ENCODE data around the gene SLC35D3.
"Not testable (repeated sequence)": the region's sequence is repeated elsewhere in the genome, so short reads cannot be mapped to it uniquely, and the experiment has no call there.

Gene SLC35D3, protein sequence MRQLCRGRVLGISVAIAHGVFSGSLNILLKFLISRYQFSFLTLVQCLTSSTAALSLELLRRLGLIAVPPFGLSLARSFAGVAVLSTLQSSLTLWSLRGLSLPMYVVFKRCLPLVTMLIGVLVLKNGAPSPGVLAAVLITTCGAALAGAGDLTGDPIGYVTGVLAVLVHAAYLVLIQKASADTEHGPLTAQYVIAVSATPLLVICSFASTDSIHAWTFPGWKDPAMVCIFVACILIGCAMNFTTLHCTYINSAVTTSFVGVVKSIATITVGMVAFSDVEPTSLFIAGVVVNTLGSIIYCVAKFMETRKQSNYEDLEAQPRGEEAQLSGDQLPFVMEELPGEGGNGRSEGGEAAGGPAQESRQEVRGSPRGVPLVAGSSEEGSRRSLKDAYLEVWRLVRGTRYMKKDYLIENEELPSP

DNA sequence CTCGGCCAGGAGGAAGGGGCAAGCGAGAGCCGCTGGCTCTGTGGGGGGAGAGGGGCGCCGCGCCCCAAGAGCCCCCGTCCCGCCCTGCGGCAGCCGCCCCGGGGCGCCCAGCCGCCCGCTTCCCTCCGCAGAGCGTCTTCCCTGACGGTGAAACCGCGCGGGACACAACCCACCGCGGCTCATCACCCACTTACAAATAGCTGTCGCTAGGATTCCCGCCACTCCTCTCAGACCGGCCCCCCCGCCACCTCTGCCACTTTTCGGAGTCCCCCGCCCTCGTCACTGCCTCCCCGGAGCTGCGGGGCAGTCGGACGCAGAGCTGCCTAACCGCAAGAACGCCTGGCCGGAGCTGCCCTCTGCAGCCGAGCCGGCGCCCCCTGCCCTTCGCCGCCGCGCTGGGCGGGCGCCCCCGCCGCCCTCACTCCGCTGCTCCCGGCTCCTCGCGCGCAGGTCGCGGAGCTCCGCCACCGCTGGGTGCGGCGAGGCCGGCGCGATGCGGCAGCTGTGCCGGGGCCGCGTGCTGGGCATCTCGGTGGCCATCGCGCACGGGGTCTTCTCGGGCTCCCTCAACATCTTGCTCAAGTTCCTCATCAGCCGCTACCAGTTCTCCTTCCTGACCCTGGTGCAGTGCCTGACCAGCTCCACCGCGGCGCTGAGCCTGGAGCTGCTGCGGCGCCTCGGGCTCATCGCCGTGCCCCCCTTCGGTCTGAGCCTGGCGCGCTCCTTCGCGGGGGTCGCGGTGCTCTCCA lies at the start of gene SLC35D3:
SLC35D3 (plus strand) TSS at position 366 of the 749 bp plus-strand sequence; CDS start at position 494, 128 bp downstream.
- FAIRE-seq (no peak), DNase-seq (ENCODE audit: insufficient read length, low spot score) (peak; percentile 42)

DNA sequence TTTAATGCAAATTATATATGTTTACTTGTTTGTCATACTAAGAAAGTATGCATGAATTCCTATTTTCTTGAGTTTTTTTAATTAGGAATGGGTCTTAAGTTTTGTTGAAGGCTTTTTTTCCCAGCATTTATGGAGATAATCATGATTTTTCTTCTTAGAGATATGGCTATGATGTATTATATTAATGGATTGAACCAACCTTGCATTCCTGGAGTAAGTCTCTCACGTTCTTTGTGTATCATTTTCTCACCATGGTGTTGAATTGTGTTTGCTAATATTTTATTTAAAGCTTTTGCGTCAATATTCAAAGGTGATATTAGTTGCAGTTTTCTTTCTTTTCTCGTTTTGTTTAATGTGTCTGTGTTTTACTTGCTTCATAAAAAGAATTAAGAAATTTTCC lies 48.4 kb upstream of the SLC35D3 start:
- DNase-seq (ENCODE audit: insufficient read length, low spot score) (no peak), FAIRE-seq (no peak)

GRCh38 chr6:136876469-136876868 lies 45.6 kb upstream of the SLC35D3 start:
- not testable (repeated sequence) for FAIRE-seq; DNase-seq (ENCODE audit: insufficient read length, low spot score)

- FAIRE-seq (no peak), DNase-seq (ENCODE audit: insufficient read length, low spot score) (no peak)
Measured at GRCh38 chr6:136880748-136881460, 41.2 kb upstream of the SLC35D3 start.

- DNase-seq (ENCODE audit: insufficient read length, low spot score) = no peak
Measured at GRCh38 chr6:136886091-136886490, 36.0 kb upstream of the SLC35D3 start.

GRCh38 chr6:136887953-136888352 lies 34.1 kb upstream of the SLC35D3 start:
- no peak for FAIRE-seq
- no peak for DNase-seq (ENCODE audit: insufficient read length, low spot score)

More at GRCh38 chr6:136886091-136886490, 36.0 kb upstream of the SLC35D3 start:
- FAIRE-seq = no peak

GRCh38 chr6:136889271-136890193 lies 32.6 kb upstream of the SLC35D3 start:
- peak; percentile 80 for FAIRE-seq
- DNase-seq (ENCODE audit: insufficient read length, low spot score) = no peak

- DNase-seq (ENCODE audit: insufficient read length, low spot score) = no peak
- FAIRE-seq = no peak
Measured at GRCh38 chr6:136890194-136890839, 31.8 kb upstream of the SLC35D3 start.

DNA sequence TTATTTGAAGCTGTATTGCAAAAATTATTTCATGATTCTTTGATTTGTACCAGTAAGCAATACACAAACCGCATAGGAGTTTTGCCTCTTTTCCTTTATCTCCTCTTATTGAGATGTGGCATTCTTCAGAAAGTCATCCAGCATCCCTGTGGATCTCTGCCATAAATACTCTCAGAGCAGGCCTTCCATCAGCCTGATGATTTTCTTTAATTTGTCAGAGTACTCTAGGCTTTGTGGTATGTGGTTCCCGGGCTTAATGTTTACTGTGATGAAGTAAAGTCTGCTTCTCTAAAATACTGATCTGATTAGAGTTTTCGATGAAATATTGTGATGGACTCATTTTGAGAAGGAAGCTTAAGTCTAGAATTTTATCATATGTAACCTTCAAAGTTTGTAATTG lies 31.1 kb upstream of the SLC35D3 start:
- FAIRE-seq (no peak), DNase-seq (ENCODE audit: insufficient read length, low spot score) (no peak)

DNA sequence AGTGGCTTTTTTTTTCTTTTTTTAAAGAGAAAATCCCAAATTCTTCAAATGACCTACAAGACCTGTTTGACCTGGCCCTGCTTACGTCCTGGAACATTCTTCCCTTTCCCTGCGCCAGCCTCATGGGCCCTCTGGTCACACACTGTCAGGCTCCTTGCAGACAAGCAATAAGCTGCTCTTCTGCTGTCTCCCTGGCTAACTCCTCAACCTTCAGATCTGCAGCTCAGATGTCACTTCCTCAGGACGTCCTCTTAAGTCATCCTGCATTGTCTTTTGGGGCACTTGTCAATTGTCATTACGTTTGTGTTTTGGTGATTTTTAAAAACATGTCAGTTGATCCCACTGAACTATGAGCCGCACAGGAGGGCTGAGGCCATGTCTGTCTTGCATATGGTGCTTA lies 28.9 kb upstream of the SLC35D3 start:
- DNase-seq (ENCODE audit: insufficient read length, low spot score) (no peak), FAIRE-seq (no peak)

DNA sequence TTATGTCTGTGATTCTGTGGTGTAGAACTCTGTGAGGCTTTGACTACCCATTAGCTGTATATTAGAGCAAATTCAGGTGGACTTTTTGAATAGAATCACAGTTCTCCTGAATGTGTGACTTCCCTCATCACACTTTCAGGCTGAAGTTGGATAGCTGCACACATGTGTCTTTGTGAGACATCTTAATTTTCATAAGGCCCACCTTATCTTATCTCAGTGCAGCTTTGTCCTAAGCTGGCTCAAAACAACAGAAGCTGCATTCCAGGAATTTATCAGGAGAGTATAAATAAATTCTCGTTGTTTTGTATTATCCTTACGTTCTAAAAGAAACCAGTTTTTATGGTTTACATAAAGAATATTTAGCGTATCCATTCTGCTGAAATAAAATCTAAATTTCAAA lies 26.2 kb upstream of the SLC35D3 start:
- no peak for DNase-seq (ENCODE audit: insufficient read length, low spot score)
- no peak for FAIRE-seq

DNA sequence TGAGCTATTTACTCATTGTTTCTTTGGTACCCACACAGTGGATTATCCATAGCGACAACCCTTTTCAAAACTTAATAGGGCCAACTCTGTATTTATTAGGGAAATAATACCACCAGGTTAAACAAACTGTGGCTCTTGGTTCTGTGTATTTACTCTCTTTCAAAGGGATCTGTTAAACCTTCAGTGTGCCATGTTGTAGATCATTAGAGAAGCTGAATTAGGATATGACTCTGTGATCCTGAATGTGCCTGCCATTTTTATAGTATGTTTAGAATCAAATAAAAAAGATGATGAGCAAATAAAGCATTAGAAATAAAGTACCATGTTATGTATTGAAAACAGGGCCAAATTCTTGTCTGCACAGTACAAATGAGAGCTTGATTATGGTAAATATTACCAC lies 25.0 kb upstream of the SLC35D3 start:
- FAIRE-seq = no peak
- no peak for DNase-seq (ENCODE audit: insufficient read length, low spot score)

- no peak for FAIRE-seq
- no peak for DNase-seq (ENCODE audit: insufficient read length, low spot score)
Measured at GRCh38 chr6:136901212-136901784, 20.8 kb upstream of the SLC35D3 start.

GRCh38 chr6:136904477-136904876 lies 17.6 kb upstream of the SLC35D3 start:
- not testable (repeated sequence) for DNase-seq (ENCODE audit: insufficient read length, low spot score); FAIRE-seq

GRCh38 chr6:136914947-136915346 lies 7.2 kb upstream of the SLC35D3 start:
- DNase-seq (ENCODE audit: insufficient read length, low spot score) = no peak
- FAIRE-seq = no peak

GRCh38 chr6:136918706-136919105 lies 3.4 kb upstream of the SLC35D3 start:
- no peak for FAIRE-seq

DNA sequence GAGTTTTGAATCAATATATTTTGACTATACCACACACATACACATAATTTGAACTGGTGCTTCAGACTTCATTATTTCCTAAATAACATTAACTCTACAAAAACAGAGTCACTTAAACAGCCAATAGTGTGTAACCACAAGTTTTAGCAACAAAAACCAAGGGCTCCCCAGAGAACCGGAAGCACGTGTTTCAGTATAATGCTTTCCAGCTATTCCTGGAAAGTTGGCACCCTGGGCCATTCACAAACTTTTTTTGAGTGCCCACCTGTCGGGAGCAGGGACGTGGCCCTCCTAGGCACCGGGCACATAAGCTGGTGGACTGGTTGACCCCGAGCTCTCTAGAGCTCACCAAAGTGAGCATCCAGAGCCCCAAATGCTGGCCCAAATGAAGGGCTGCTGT lies 1.9 kb upstream of the SLC35D3 start:
- no peak for DNase-seq (ENCODE audit: insufficient read length, low spot score)
- no peak for FAIRE-seq

More at GRCh38 chr6:136918706-136919105, 3.4 kb upstream of the SLC35D3 start:
- no peak for DNase-seq (ENCODE audit: insufficient read length, low spot score)

GRCh38 chr6:136920671-136921380 lies 1.3 kb upstream of the SLC35D3 start:
- peak; percentile 68 for FAIRE-seq

More at GRCh38 chr6:136920671-136921380, 1.3 kb upstream of the SLC35D3 start:
- DNase-seq (ENCODE audit: insufficient read length, low spot score) = peak; percentile 35

All from GM19239 (cell line).